NCI-H748 (cell line): Measurements from ENCODE around the gene AIRE.
"Not testable (repeated sequence)": the region's sequence is repeated elsewhere in the genome, so short reads cannot be mapped to it uniquely, and the experiment has no call there.

Experiments
- DNase-seq: peaks from one replicate; lab custom pipeline; 2025; ENCODE audit not compliant: unreplicated experiment; lab: John Stamatoyannopoulos, UW

AIRE gene

DNA sequence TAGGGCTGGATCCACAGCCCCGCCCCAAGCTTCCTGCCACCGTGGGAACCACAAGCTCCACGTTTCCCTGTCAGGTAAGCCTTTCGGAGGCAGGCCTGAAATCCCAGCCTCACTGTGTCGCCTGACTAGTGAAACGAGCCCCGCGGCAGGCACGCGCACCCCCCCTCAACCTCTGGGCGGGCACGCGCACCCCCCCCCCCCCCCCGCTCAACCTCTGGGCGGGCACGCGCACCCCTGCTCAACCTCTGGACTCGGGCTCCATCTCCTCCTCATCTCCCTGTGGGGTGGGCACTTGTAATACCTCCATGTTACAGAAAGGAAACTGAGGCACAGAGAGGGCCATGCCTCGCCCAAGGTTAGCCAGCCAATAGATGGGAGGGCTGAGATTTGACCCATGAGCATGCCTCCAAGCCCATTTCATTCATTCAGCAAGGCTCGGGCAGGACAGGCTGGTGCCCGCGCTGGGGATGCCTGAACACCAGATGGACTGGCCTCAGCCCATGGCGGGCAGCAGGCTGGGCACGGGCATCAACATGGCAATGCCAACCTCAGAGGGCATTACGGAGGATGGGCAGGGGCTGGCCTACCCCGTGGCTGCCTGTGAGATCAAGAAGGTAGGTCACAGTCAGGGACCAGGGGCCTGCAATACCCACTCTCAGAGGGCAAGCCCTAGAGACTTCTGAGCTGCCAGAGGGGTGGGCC lies 48.8 kb downstream of the AIRE start:
- DNase-seq: no peak

DNA sequence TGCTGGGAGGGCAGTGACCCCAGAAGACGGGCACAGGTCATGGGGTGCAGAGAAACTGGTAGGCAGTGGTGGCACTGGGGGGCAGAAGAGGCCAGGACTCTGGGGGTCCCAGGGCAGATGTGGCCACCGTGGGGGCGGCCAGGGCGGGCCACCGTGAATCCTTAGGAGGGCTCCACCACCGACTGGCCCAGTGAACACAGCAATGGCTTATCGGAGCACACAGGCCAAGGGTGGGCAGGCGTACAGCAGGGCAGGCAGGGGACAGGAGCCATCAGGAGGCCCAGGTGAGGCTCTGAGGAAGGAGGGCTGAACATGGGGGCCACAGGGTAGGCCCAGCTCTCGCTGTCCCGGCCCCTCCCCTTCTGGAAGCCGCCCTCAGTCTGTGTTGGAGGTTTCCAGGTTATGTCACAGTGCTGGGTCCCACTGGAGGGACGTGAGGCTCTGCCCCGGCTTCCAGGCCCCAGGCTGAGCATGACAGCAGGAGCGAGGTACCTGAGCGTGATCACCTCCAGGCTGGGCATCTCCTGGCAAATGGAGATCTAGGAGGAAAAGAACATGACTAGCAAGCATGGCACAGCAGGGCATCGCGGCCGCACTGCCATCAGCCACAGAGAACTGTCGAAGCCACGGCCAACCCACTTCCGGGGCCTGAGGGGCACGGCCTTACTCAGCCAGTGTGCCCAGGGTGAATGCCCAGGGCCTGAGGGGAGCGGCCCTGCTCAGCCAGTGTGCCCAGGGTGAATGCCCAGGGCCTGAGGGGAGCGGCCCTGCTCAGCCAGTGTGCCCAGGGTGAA lies 49.8 kb downstream of the AIRE start:
- DNase-seq: no peak

DNA sequence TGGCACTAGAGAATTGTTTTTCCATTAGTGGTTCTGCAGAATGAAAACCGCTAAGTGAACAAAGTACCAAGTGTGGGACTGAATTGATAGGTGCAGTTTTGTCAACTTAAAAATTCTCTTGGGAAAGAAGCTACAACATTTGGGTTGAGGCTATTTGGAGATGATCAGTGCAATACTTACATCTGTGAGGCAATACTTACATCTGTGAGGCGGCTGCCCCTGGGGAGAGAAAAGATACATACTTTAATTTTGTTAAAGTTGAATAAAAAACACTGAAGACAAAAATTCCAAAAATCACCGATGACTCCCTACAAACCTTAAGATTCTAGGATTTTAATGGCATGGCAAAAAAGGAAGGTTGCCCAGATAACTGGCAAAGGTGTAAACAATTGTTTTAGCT lies 51.8 kb downstream of the AIRE start:
- no peak for DNase-seq

DNA sequence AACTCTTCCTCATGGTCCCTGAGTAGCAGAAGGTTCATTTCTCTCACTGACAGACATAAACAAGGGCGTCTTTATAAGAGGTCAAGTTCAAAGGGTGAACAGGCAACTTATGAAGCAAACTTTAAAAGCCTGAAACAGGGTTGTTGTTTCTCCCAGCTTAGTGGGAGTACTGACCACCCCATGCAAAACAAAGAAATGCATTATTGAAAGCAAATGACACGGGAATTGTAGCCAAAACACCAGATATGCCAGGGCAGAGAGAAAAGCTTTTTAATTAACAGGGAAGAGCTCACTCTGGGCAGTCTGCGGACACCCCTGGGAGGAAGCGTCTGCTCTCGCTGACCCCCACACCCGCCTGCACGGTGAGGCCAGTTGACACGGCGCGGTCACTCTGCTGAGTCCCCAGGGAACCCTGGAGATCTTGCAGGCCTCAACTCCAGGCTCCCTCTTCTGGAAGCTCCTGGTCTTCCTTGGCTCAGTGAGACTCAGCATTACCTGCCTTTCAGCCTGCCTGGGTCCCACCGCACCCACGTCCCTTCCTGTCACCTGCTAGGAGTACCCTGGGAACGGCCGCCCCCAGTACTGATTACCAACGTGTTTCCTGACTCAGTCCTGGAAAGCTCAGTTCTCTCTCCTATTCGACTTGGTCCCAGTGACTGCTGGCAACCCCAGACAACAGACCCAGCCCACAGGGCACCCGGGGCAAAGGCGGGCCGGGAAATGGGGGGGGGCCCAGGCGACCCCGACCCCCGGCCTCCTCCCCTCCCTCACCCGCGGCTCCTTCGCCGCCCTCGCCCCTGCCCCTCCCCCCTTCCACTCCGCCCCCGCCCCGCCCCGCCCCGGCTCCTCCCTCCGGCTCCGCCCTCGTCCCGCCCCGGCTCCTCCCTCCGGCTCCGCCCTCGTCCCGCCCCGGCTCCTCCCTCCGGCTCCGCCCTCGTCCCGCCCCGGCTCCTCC lies 52.5 kb downstream of the AIRE start:
- peak; percentile 83 for DNase-seq

DNA sequence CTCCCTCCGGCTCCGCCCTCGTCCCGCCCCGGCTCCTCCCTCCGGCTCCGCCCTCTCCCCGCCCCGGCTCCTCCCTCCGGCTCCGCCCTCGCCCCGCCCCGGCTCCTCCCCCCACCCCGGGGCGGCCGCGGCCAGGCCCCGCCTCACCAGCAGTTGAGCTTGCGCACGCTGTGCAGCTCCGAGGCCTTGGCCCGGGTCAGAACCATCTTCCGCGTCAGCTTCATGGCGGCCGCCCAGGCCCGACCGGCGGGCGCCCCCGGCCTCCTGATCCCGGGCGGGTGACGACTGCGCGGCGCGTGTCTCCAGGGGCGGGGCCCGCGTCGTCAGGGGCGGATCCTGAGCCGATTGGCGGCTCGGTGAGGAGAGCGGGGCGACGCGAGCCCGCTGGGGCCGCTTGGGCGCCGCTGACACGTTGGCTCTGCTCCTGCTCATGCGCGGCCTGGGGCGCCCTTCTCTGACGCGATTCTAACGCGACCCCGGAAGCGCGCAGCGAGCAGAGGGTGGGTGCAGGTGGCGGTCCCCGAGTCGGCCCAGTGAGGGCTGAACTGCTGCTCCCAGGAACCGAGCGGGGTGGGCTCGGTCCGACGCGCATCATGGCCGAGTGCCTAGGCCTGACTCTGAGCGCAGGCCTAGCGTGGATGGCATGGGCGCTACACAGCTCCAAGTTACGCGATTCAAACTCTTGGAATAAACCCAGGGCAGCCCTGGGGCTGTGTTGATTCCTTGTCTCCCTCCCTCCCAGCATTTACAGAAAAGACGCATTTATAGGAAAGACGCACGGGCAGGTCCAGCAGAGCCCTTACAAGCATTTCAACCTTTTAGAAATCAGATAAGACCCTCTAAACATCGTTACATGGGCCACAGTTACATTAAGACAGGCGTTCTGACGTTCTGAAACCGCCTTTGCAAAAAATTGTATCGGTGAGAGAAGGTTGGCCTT lies 53.6 kb downstream of the AIRE start, which contains the start of gene CFAP410:
Gene CFAP410 (minus strand): TSS at position 420 of the 940 bp plus-strand sequence. CDS start 196 bp downstream, at position 224.
- DNase-seq: peak; percentile 94

DNA sequence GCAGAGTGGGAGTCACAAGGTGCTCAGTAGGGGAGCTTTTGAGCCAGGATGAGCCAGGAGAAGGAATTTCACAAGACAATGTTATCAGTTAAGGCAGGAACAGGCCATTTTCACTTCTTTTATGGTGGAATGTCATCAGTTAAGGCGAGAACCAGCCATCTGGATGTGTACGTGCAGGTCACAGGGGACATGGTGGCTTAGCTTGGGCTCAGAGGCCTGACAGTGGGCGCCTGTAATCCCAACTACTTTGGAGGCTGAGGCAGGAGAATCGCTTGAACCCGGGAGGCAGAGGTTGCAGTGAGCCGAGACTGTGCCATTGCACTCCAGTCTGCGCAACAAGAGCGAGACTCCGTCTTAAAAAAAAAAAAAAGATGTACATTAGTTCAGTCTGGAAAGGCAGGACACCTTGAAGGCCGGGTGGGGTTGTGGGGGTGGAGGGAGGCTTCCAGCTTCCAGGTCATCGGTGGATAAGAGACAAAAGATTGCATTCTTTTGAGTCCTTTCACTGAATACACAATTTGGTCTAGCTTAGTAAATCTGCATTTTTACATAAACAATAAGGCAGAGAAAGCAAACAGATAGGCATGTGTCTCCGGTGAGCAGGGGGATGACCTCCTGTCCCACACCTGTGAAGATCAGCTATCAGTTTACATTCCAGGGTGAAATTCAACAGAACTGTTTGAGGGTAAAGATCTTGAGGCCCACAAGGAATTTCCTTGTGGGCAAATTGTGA lies 56.2 kb downstream of the AIRE start:
- not testable (repeated sequence) for DNase-seq

DNA sequence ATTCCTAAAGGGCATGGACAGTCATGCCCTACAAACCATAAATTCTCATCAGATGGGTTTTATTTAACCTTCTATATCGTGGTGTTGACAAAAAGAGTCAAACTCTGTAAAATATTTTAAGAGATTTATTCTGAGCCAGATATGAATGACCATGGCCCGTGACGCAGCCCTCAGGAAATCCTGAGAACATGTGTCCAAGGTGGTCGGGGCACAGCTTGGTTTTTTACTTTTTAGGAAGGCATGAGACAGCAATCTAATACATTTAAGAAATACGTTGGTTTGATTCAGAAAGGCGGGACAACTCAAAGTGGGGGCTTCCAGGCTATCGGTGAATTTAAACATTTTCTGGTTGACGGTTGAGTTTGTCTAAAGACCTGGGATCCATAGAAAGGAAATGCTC lies 57.3 kb downstream of the AIRE start:
- DNase-seq: not testable (repeated sequence)

DNA sequence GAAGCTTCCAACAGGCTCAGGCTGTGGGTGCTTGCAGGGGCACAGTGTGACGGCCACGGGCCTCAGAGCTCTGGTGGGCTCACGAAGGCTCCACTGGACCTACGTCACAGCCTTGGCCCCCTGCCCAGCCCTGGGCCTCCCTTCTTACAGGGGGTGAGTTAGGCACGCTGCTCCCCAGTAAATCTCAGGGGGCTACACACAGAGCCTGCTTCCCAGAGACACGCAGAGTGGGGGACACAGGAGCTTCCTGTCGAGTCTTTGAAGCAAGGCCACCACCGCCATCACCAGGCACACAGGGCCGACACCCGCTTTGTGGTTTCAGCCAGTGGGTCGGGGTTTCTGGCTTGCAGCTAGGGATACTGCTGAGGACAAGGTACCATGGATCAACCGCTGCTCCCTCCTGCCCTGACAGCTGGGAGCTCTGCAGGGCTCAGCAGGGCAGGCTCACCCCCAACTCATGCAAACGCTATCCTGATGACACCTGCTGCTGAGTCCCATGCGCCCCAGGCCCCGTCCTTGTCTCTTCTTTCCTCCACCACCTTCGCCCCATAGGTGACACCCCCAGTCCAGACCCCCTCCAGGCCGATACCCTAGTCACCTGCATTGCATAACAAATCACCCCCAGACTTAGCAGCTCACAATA lies 59.0 kb downstream of the AIRE start:
- no peak for DNase-seq

DNA sequence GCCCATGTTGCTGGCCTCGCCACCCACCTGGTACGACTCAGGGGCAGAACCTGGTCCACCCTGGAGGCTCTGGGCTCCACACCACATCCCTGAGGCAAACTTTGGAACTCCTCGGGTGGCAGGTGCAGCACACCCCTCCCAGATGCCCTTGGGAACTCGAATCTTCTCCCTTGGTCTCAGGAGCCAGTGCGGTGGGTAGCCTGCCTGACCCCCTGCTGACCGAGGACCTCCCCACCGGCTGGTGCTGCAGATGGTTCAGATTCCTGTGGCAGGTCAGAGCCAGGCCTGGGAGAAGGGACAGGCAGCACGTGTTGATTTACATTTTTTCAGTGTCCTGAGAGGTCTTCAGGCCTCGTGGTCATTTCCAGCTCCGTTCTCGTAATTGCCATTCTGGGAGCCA lies 59.8 kb downstream of the AIRE start:
- DNase-seq: no peak

DNA sequence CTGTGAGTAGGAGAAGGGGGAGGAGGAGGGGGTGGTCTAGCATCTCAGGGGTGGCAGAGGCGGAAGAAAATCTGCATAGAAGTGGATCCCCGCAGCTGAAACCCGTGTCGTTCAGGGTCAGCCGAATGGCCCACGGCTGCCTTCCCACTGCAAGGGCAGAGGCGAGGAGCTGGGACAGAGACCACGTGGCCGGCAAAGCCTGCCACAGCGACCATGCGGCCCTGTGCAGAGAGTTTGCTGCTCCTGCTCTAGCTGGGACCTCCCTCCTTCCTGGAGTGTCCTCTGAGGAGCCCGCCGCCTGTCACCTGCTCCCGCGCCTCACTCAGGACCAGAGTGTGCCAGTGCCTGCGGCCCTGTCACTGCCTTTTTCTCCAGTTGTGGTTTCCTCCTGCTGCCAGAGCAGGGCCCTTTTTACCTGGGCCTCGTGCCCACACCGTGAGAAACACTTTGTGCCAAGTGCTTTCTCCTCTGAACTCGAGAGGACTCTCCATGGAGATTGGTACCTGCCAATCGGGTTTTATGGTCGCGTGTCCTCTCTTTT lies 62.3 kb downstream of the AIRE start:
- DNase-seq: no peak
